IMR-90 (cell line): ENCODE results near the gene HOXB8. TPM values are rescaled to one million over a fixed set of nuclear protein-coding genes. Genes with fewer than 3 reads are reported as not detected.

Source experiments
- ATAC-seq: fragments of 200-7000 bp; cut with Tn5 transposase; 2 replicates; pipeline ENCODE4 v1.9.1; 2020; ENCODE audit warnings: low read depth, mild to moderate bottlenecking, moderate library complexity
- BruUV-seq: library from RNA; stranded (reverse); fragments of 400-500 nt; replicated peaks from 2 replicates; lab custom pipeline; 2021; lab: Mats Ljungman, UMichigan
- CTCF ChIA-PET: fragments of 300-600 bp; formaldehyde crosslinking; extraction: SDS; loops from one replicate; lab custom pipeline; 2021; ENCODE audit warnings: antibody characterized with exemption; lab: Yijun Ruan, JAX
- POLR2A ChIA-PET: fragments of 300-600 bp; sonication (Branson Sonifier 250); formaldehyde crosslinking; loops from one replicate; lab custom pipeline; 2022; ENCODE audit warnings: antibody characterized with exemption; ENCODE audit not compliant: unreplicated experiment; lab: Charles Lee
- DNase-seq: peaks from one replicate; pipeline ENCODE4 v3.0.0; 2013
- H2AFZ ChIP-seq: replicated peaks from 2 replicates; pipeline ENCODE3; 2013; ENCODE audit warnings: low read length, mild to moderate bottlenecking; ENCODE audit not compliant: poor library complexity
- H2AK5ac ChIP-seq: 2 replicates; pipeline ENCODE4 v1.6.1; 2013; ENCODE audit warnings: low read depth, low read length, inconsistent platforms
- H2AK9ac ChIP-seq: replicated peaks from 2 replicates; pipeline ENCODE3; 2013; ENCODE audit warnings: mild to moderate bottlenecking, low read depth, low read length, moderate library complexity; ENCODE audit not compliant: poor library complexity
- H2BK120ac ChIP-seq: 2 replicates; pipeline ENCODE4 v1.6.1; 2013; ENCODE audit warnings: low read depth, low read length, inconsistent platforms
- H2BK15ac ChIP-seq: 3 replicates; pipeline ENCODE4 v1.6.1; 2013; ENCODE audit warnings: low read depth, low read length, inconsistent platforms
- H2BK20ac ChIP-seq: 2 replicates; pipeline ENCODE4 v1.6.1; 2013; ENCODE audit warnings: low read depth, mild to moderate bottlenecking, inconsistent platforms, low read length, moderate library complexity
- H2BK5ac ChIP-seq: 2 replicates; pipeline ENCODE4 v1.6.1; 2013; ENCODE audit warnings: mild to moderate bottlenecking, low read depth, low read length, inconsistent platforms; ENCODE audit not compliant: poor library complexity, severe bottlenecking
- H3K14ac ChIP-seq: replicated peaks from 2 replicates; pipeline ENCODE4 v1.6.1; 2013; ENCODE audit warnings: low read depth, low read length, inconsistent platforms
- H3K18ac ChIP-seq: 2 replicates; pipeline ENCODE4 v1.6.1; 2013; ENCODE audit warnings: low read depth, low read length, control low read depth
- H3K23ac ChIP-seq: 2 replicates; pipeline ENCODE4 v1.6.1; 2013; ENCODE audit warnings: low read depth, low read length, inconsistent platforms
- H3K27ac ChIP-seq: 2 replicates; pipeline ENCODE4 v1.5.1; 2013; ENCODE audit warnings: mild to moderate bottlenecking, control low read depth, low read length; ENCODE audit not compliant: insufficient read depth
- H3K27me3 ChIP-seq: 2 replicates; pipeline ENCODE4 v1.6.1; 2013; ENCODE audit warnings: low read length; ENCODE audit not compliant: control insufficient read depth, insufficient read depth
- H3K36me3 ChIP-seq: 2 replicates; pipeline ENCODE4 v1.6.1; 2013; ENCODE audit warnings: low read length, mixed read lengths; ENCODE audit not compliant: control insufficient read depth, insufficient read depth
- H3K4ac ChIP-seq: 2 replicates; pipeline ENCODE4 v1.6.1; 2013; ENCODE audit warnings: low read depth, low read length, inconsistent platforms
- H3K4me1 ChIP-seq: 2 replicates; pipeline ENCODE4 v1.6.1; 2013; ENCODE audit warnings: low read length, mixed read lengths; ENCODE audit not compliant: control insufficient read depth, insufficient read depth
- H3K4me2 ChIP-seq: 2 replicates; pipeline ENCODE4 v1.6.1; 2013; ENCODE audit warnings: low read depth, mild to moderate bottlenecking, control low read depth, low read length, moderate library complexity
- H3K4me3 ChIP-seq: 2 replicates; pipeline ENCODE4 v1.5.1; 2013; ENCODE audit warnings: low read depth, mild to moderate bottlenecking, control low read depth, low read length, moderate library complexity; ENCODE audit not compliant: insufficient read depth
- H3K56ac ChIP-seq: 2 replicates; pipeline ENCODE4 v1.6.1; 2013; ENCODE audit warnings: low read length, inconsistent platforms; ENCODE audit not compliant: insufficient read depth; ENCODE audit errors: extremely low read depth
- H3K79me1 ChIP-seq, 2 experiments: 2 replicates each; pipeline ENCODE4 v1.6.1; 2013; ENCODE audit warnings: low read length in 2 of 2, inconsistent platforms in 1 of 2, low read depth in 1 of 2
- H3K9ac ChIP-seq: 2 replicates; pipeline ENCODE4 v1.6.1; 2013; ENCODE audit warnings: low read depth, low read length, control low read depth
- H3K9me1 ChIP-seq: 2 replicates; pipeline ENCODE4 v1.6.1; 2013; ENCODE audit warnings: low read length, inconsistent platforms; ENCODE audit not compliant: insufficient read depth
- H3K9me3 ChIP-seq: 2 replicates; pipeline ENCODE4 v1.6.1; 2013; ENCODE audit warnings: low read length; ENCODE audit not compliant: control insufficient read depth, insufficient read depth
- H4K20me1 ChIP-seq: 2 replicates; pipeline ENCODE4 v1.6.1; 2013; ENCODE audit warnings: low read length, inconsistent platforms; ENCODE audit not compliant: insufficient read depth
- H4K5ac ChIP-seq: 2 replicates; pipeline ENCODE4 v1.6.1; 2013; ENCODE audit warnings: mild to moderate bottlenecking, low read depth, low read length, control low read depth
- H4K8ac ChIP-seq, 2 experiments: 2 replicates each; pipeline ENCODE4 v1.6.1; 2013; ENCODE audit warnings: low read depth in 2 of 2, low read length in 2 of 2, control low read depth in 1 of 2, inconsistent platforms in 1 of 2
- H4K91ac ChIP-seq: 2 replicates; pipeline ENCODE4 v1.6.1; 2013; ENCODE audit warnings: low read depth, low read length, inconsistent platforms; ENCODE audit not compliant: insufficient read depth
- BHLHE40 ChIP-seq: fragments of 150-350 bp; IDR thresholded peaks from 2 replicates; pipeline ENCODE4 v1.6.1; 2016; ENCODE audit warnings: mild to moderate bottlenecking, low read depth, low read length
- CEBPB ChIP-seq: IDR thresholded peaks from 2 replicates; pipeline ENCODE4 v1.6.1; 2012; ENCODE audit warnings: low read depth, low read length, improper control_type of control experiment
- CTCF ChIP-seq: conservative IDR thresholded peaks from 2 replicates; pipeline ENCODE4 v1.5.1; 2012; ENCODE audit warnings: mild to moderate bottlenecking, low read depth, low read length, improper control_type of control experiment
- FOS ChIP-seq: fragments of 150-350 bp; IDR thresholded peaks from 2 replicates; pipeline ENCODE4 v1.6.1; 2016; ENCODE audit warnings: low read depth, low read length
- MAFK ChIP-seq: IDR thresholded peaks from 2 replicates; pipeline ENCODE4 v1.6.1; 2012; ENCODE audit warnings: low read depth, low read length, improper control_type of control experiment
- MXI1 ChIP-seq: IDR thresholded peaks from 2 replicates; pipeline ENCODE4 v1.6.1; 2012; ENCODE audit warnings: low read depth, mild to moderate bottlenecking, low read length, moderate library complexity, borderline replicate concordance
- NFE2L2 ChIP-seq: fragments of 150-350 bp; IDR thresholded peaks from 2 replicates; pipeline ENCODE4 v1.6.1; 2016; ENCODE audit warnings: low read depth, mild to moderate bottlenecking, low read length
- POLR2A ChIP-seq: IDR thresholded peaks from 2 replicates; pipeline ENCODE4 v1.6.1; 2012; ENCODE audit warnings: mild to moderate bottlenecking, low read depth, low read length
- RAD21 ChIP-seq: IDR thresholded peaks from 2 replicates; pipeline ENCODE4 v1.6.1; 2012; ENCODE audit warnings: low read length, improper control_type of control experiment
- RCOR1 ChIP-seq: IDR thresholded peaks from 2 replicates; pipeline ENCODE4 v1.6.1; 2012; ENCODE audit warnings: mild to moderate bottlenecking, low read length, improper control_type of control experiment; ENCODE audit not compliant: insufficient replicate concordance
- RFX5 ChIP-seq: IDR thresholded peaks from 2 replicates; pipeline ENCODE4 v1.8.0; 2012; ENCODE audit warnings: low read depth, mild to moderate bottlenecking, low read length, moderate library complexity
- SMC3 ChIP-seq: fragments of 150-350 bp; IDR thresholded peaks from 2 replicates; pipeline ENCODE4 v1.6.1; 2016; ENCODE audit warnings: low read depth, mild to moderate bottlenecking, antibody characterized with exemption, low read length, moderate library complexity
- USF2 ChIP-seq: fragments of 150-350 bp; IDR thresholded peaks from 2 replicates; pipeline ENCODE4 v1.6.1; 2017; ENCODE audit warnings: mild to moderate bottlenecking, antibody characterized with exemption, low read length, low read depth
- WGBS, 2 experiments: methylation state at CpG; one replicate each; pipeline versions ENCODE4 v1.1.5 to v1.1.7; 2013; ENCODE audit warnings: missing lambda C conversion rate in 2 of 2; ENCODE audit not compliant: insufficient read length in 1 of 2; ENCODE audit errors: extremely low coverage in 2 of 2; 5-methylcytosine and 5-hydroxymethylcytosine counted together
- dilution Hi-C: fragments of 300-500 bp; cut with HindIII; formaldehyde crosslinking; loops from one replicate; pipeline ENCODE4 v1.14.3; 2018; ENCODE audit warnings: low sequenced_read_pairs; ENCODE audit not compliant: unreplicated experiment
- in situ Hi-C: fragments of 300-500 bp; cut with MboI; formaldehyde crosslinking; loops from 3 replicates; pipeline ENCODE4 v1.14.3; 2019; ENCODE audit warnings: low sequenced_read_pairs, inconsistent platforms, mixed read lengths
- intact Hi-C: fragments of 100-400 bp; cut with micrococcal nuclease; formaldehyde crosslinking; loops from 2 replicates; pipeline ENCODE4 v1.10.0; 2022
- polyA plus RNA-seq, 3 experiments: library from polyadenylated mRNA; depleted of rRNA; stranded (reverse); fragments of >200 nt; gene quantifications; 2 replicates each; pipeline ENCODE4 v1.2.3, GENCODE V29; 2012; ENCODE audit warnings: low replicate concordance in 1 of 3
- total RNA-seq: library from RNA; depleted of rRNA; stranded (reverse); fragments of >200 nt; gene quantifications from 2 replicates; pipeline ENCODE4 v1.2.3, GENCODE V29; 2012
- TF ChIP-seq, protein P1 (sequence below): fragments of 150-350 bp; IDR thresholded peaks from 2 replicates; pipeline ENCODE4 v1.6.1; 2016; ENCODE audit warnings: low read depth, mild to moderate bottlenecking, low read length, moderate library complexity, borderline replicate concordance

The HOXB8 gene
- total and polyA plus RNA-seq, 2 of the 4 experiments (the other 2 are of a cell fraction): 0.54 to 5.3 TPM

- H3K27me3 ChIP-seq: no peaks in the 10 kb centered on the region
- peak overlapping the region; percentile 95 for H2BK5ac ChIP-seq
- peak overlapping the region; percentile 47 for H2BK20ac ChIP-seq
- no peaks in the 10 kb centered on the region for H3K9me3 ChIP-seq
- peaks cover 7% of the 10 kb centered on the region; the same call in 1 of the 2 replicates for H4K20me1 ChIP-seq
- peak overlapping the region; percentile 73 for H3K18ac ChIP-seq
- BruUV-seq: no TSS peak
- peaks cover 17 to 22% of the 10 kb centered on the region in 2 experiments; a peak in 3 of 4 replicates for H3K79me1 ChIP-seq
- ATAC-seq (no peak), DNase-seq (peak; percentile 53)
- ChIA-PET POLR2A (interaction anchor here (0.7 to 0.9 kb wide), 2 partner anchors 54 to 267 kb away, joined by 3 to 12 read pairs; no protein-coding TSS in a partner anchor), CTCF (interaction anchor here (0.5 kb wide), 1 partner anchor 15 kb away, joined by 4 read pairs; no protein-coding TSS in a partner anchor)
- peak overlapping the region; percentile 78 for H3K4me3 ChIP-seq
- H3K14ac ChIP-seq: peak overlapping the region; percentile 97
- H2BK15ac ChIP-seq: peak overlapping the region; percentile 82; the same call in 1 of the 3 replicates
- H2AK5ac ChIP-seq: peak overlapping the region; percentile 64
- peak overlapping the region; percentile 93 for H4K91ac ChIP-seq
- H3K27ac ChIP-seq: peak overlapping the region; percentile 99
- in situ Hi-C loops (loop anchor here (5.0 to 10.0 kb wide), 2 partner anchors 258 to 571 kb away; no protein-coding TSS in a partner anchor), intact Hi-C loops (no loop called here), dilution Hi-C loops (no loop called here)
- H3K4me1 ChIP-seq: peaks cover 12% of the 10 kb centered on the region
- H2AFZ ChIP-seq: peak overlapping the region; percentile 71
- H3K4me2 ChIP-seq: peak overlapping the region; percentile 95
- peak overlapping the region; percentile 99 for H3K9ac ChIP-seq
- H2BK120ac ChIP-seq: peak overlapping the region; percentile 79
- peak overlapping the region; percentile 78 for H4K5ac ChIP-seq
- peak overlapping the region; percentile 88 to 90 for H4K8ac ChIP-seq
- WGBS, 2 experiments: 5% methylated on average over 7 of the region's 25 CpGs; no CpG with 5 or more reads in 1 of the 2 experiments
- H3K9me1 ChIP-seq: 0 out of 2 replicates have a peak, but pooled peaks cover 3% of the 10 kb centered on the region
- H3K4ac ChIP-seq: peak overlapping the region; percentile 98
- peak overlapping the region; percentile 98 for H3K23ac ChIP-seq
- H2AK9ac ChIP-seq: peak overlapping the region; percentile 96
- peaks cover 14% of the 10 kb centered on the region; the same call in 1 of the 2 replicates for H3K36me3 ChIP-seq
- peak overlapping the region; percentile 96; the same call in 1 of the 2 replicates for H3K56ac ChIP-seq
- TF ChIP-seq POLR2A (no peak), RCOR1 (no peak), RFX5 (no peak), FOS (no peak), BHLHE40 (no peak), NFE2L2 (no peak), MAFK (no peak), SMC3 (no peak), USF2 (no peak), RAD21 (no peak), CTCF (no peak), MXI1 (no peak), CEBPB (no peak)
- TF ChIP-seq, protein P1, sequence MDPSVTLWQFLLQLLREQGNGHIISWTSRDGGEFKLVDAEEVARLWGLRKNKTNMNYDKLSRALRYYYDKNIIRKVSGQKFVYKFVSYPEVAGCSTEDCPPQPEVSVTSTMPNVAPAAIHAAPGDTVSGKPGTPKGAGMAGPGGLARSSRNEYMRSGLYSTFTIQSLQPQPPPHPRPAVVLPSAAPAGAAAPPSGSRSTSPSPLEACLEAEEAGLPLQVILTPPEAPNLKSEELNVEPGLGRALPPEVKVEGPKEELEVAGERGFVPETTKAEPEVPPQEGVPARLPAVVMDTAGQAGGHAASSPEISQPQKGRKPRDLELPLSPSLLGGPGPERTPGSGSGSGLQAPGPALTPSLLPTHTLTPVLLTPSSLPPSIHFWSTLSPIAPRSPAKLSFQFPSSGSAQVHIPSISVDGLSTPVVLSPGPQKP: no peak
Measured at GRCh38 chr17:48595278-48595999, 19.7 kb downstream of the HOXB8 start.
